Measurements from ENCODE around the gene AP4M1.

The AP4M1 gene

GRCh38 chr7:100095704-100096103, 5.7 kb upstream of the AP4M1 start:
- TF ChIP-seq, protein P1, sequence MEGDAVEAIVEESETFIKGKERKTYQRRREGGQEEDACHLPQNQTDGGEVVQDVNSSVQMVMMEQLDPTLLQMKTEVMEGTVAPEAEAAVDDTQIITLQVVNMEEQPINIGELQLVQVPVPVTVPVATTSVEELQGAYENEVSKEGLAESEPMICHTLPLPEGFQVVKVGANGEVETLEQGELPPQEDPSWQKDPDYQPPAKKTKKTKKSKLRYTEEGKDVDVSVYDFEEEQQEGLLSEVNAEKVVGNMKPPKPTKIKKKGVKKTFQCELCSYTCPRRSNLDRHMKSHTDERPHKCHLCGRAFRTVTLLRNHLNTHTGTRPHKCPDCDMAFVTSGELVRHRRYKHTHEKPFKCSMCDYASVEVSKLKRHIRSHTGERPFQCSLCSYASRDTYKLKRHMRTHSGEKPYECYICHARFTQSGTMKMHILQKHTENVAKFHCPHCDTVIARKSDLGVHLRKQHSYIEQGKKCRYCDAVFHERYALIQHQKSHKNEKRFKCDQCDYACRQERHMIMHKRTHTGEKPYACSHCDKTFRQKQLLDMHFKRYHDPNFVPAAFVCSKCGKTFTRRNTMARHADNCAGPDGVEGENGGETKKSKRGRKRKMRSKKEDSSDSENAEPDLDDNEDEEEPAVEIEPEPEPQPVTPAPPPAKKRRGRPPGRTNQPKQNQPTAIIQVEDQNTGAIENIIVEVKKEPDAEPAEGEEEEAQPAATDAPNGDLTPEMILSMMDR (IDR thresholded peaks at IDR 0.05; ENCODE audit: control insufficient read depth, insufficient read depth, low read depth, low read length, missing control alignments): no peak
- DNase-seq (ENCODE audit: low read depth): no peak
- H3K4me3 ChIP-seq (ENCODE audit: control insufficient read depth, low read depth, low read length): no peak overlapping the region

GRCh38 chr7:100098913-100099312, 2.5 kb upstream of the AP4M1 start:
- no peak overlapping the region for H3K4me3 ChIP-seq (ENCODE audit: control insufficient read depth, low read depth, low read length)

DNA sequence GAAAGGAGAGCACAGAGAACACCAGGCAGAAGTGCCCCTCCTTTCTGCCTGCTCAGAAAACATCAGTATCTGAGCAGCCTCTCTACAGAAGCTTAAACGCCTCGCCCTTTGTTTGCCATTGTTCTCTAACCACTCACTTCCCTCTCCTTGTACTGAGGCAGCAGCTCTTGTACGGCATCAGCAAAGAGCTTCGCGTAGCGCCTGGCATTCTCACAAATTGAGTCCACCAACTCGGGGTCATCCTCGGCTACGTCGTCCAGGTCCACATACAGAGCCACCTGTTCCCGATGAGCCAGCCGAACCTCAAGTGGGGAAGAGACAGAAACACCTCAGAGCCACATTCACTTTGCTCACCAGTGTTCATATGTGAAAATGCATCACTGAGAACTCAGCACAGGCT, 2.0 kb upstream of the AP4M1 start:
- DNase-seq (ENCODE audit: low read depth): no peak
- peak overlapping the region; percentile 93 for H3K4me3 ChIP-seq (ENCODE audit: control insufficient read depth, low read depth, low read length)

More at GRCh38 chr7:100098913-100099312, 2.5 kb upstream of the AP4M1 start:
- TF ChIP-seq, protein P1 (IDR thresholded peaks at IDR 0.05; ENCODE audit: control insufficient read depth, insufficient read depth, low read depth, low read length, missing control alignments): no peak
- DNase-seq (ENCODE audit: low read depth): no peak

GRCh38 chr7:100100420-100101015, 925 bp upstream of the AP4M1 start:
- peak; percentile 97 for DNase-seq (ENCODE audit: low read depth)
- H3K4me3 ChIP-seq (ENCODE audit: control insufficient read depth, low read depth, low read length): peak overlapping the region; percentile 93
- TF ChIP-seq, protein P1 (IDR thresholded peaks at IDR 0.05; ENCODE audit: control insufficient read depth, insufficient read depth, low read depth, low read length, missing control alignments): no peak

More for the DNA sequence above, 2.0 kb upstream of the AP4M1 start:
- TF ChIP-seq, protein P1 (IDR thresholded peaks at IDR 0.05; ENCODE audit: control insufficient read depth, insufficient read depth, low read depth, low read length, missing control alignments): no peak

DNA sequence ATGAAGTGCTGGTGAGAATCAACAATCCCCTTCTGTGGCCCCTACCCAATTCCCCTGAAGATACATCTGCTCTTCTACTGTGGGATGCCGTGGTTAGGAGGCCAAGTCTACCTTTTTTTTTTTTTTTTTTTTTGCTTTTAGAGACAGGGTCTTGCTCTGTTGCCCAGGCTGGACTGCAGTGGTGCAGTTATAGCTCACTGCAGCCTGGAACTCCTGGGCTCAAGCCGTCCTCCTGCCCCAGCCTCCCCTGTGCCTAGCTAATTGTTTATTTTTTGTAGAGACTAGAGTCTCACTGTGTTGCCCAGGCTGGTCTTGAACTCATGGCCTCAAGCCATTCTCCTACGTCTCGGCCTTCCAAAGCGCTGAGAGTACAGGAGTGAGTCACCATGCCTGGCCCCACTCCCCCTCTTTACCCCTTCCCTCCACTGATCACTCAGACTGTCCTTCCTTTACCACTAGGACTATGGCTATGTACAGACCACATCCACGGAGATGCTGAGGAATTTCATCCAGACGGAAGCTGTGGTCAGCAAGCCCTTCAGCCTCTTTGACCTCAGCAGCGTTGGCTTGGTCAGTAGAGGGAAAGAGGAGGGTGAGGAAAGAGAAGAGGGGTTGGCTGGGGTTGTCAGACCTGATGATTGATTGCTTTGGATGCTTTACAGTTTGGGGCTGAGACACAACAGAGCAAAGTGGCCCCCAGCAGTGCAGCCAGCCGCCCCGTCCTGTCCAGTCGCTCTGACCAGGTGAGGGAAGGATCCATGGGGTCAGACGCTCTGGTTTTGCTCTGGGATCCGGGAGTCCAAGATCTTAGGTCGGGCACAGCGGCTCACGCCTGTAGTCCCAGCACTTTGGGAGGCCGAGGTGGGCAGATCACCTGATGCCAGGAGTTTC, 1.8 kb downstream of the AP4M1 start:
- no peak overlapping the region for H3K4me3 ChIP-seq (ENCODE audit: control insufficient read depth, low read depth, low read length)
- TF ChIP-seq, protein P1 (IDR thresholded peaks at IDR 0.05; ENCODE audit: control insufficient read depth, insufficient read depth, low read depth, low read length, missing control alignments): no peak
- peak; percentile 55 for DNase-seq (ENCODE audit: low read depth)

DNA sequence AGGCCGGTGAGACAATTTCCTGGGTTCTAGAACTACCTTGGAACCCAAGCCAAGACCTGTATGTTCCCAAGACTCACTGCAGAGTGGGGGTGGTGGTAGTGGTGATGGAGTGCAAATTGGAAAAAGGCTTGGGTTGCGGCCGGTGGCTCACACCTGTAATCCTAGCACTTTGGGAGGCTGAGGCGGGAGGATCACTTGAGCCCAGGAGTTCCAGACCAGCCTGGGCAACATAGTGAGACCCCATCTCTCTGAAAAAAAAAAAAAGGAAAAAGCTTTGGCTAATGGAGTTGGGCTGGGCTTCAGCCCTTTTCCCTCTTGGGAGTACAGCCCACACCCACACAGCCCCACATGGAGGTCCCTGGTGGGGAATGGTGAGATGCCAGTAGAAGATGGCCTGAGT, 4.1 kb downstream of the AP4M1 start:
- DNase-seq (ENCODE audit: low read depth): no peak
- H3K4me3 ChIP-seq (ENCODE audit: control insufficient read depth, low read depth, low read length): no peak overlapping the region
- TF ChIP-seq, protein P1 (IDR thresholded peaks at IDR 0.05; ENCODE audit: control insufficient read depth, insufficient read depth, low read depth, low read length, missing control alignments): no peak

Measured in AG09309 (cell line).